Adrenal gland (tissue), 12 donors: ENCODE data around the gene CERS4. TPM values are rescaled to one million over a fixed set of nuclear protein-coding genes. Genes with fewer than 3 reads are reported as not detected.

ENCODE experiments used
- DNase-seq, 7 donors: peaks; one replicate each; pipeline ENCODE4 v3.0.0-alpha.2; 2019 to 2020
- H3K27ac ChIP-seq, 5 donors: fragments of 200-600 bp; sonication (generic) in 4 of 5; 1 replicate in 3 of 5; 2 replicates in 2 of 5; pipeline versions ENCODE4 v1.5.1 to v1.8.0; 2016 to 2020; ENCODE audit warnings: mild to moderate bottlenecking in 1 of 5
- H3K27me3 ChIP-seq: fragments of 200-600 bp; 2 replicates; pipeline ENCODE4 v1.8.0; 2021
- H3K36me3 ChIP-seq, 2 donors: fragments of 200-600 bp; replicated peaks in 1 of 2; 1 replicate in 1 of 2; 2 replicates in 1 of 2; pipeline versions ENCODE4 v1.5.1 to v1.8.0; 2018 to 2022
- H3K4me1 ChIP-seq, 2 donors: fragments of 200-600 bp; replicated peaks in 1 of 2; 1 replicate in 1 of 2; 2 replicates in 1 of 2; pipeline versions ENCODE4 v1.5.1 to v1.8.0; 2018 to 2021
- H3K4me3 ChIP-seq, 4 donors: fragments of 200-600 bp; sonication (generic) in 3 of 4; one replicate each; pipeline ENCODE4 v1.5.1; 2016 to 2018
- H3K9me3 ChIP-seq, 3 donors: fragments of 200-600 bp; sonication (generic) in 1 of 3; replicated peaks in 1 of 3; 1 replicate in 2 of 3; 2 replicates in 1 of 3; pipeline versions ENCODE4 v1.5.1 to v1.8.0; 2016 to 2021
- POLR2A ChIP-seq, 2 donors: fragments of 450-650 bp; IDR thresholded peaks; one replicate each; pipeline ENCODE4 v1.6.1; 2017; ENCODE audit warnings: antibody characterized with exemption in 2 of 2, mild to moderate bottlenecking in 2 of 2, moderate library complexity in 1 of 2
- WGBS, 4 donors: extraction: QIAGEN DNeasy Blood & Tissue Kit in 2 of 4; methylation state at CpG; one replicate each; pipeline versions ENCODE4 v1.1.5 to v1.1.7; 2013 to 2017; 5-methylcytosine and 5-hydroxymethylcytosine counted together
- intact Hi-C, 2 donors: fragments of 100-400 bp; cut with DNase I; formaldehyde crosslinking; loops; one replicate each; pipeline versions ENCODE4 v1.14.1 to v1.15.0; 2022 to 2023
- polyA plus RNA-seq, 3 donors: library from polyadenylated mRNA; stranded (reverse); fragments of 200-250 nt in 2 of 3; fragments of 350-450 nt in 1 of 3; fragmentation: Illumina TruSeq in 1 of 3; extraction: RNeasy Lipid Tissue Mini Kit (QIAGEN cat#74804) in 1 of 3; gene quantifications; one replicate each; pipeline ENCODE4 v1.2.3, GENCODE V29; 2013 to 2014
- total RNA-seq, 9 donors: library from RNA; depleted of rRNA in 4 of 9; stranded (reverse); fragments of >200 nt in 4 of 9; fragments of 120-200 nt in 1 of 9; fragmentation: NEBNext Ultra II Directional in 1 of 9; extraction: Animal tissue kit (Norgen Biotek cat#: 25700) in 1 of 9; gene quantifications; one replicate each; pipeline versions ENCODE4 v1.1.0 to v1.2.4, GENCODE V29; 2013 to 2023
- TF ChIP-seq, protein P1 (sequence below), 6 experiments: fragments of 450-650 bp in 4 of 6; fragments of 200-600 bp in 2 of 6; sonication (generic) in 1 of 6; IDR thresholded peaks; 1 replicate in 5 of 6; 2 replicates in 1 of 6; pipeline versions ENCODE4 v1.5.1 to v1.8.0; 2016 to 2021; ENCODE audit warnings: antibody characterized with exemption in 6 of 6, mild to moderate bottlenecking in 2 of 6, moderate library complexity in 1 of 6
- donor health status: healthy with polysubstance abuse.
- donor health status: Bipolar disorder and iron deficiency.
- donor health status: DM: yes; HTN: yes; CAD: no.
- donor health status: DM: no; HTN: no; CAD: no.
- donor health status: DM: no; HTN: no; CAD: no.
- donor health status: DM: yes; HTN: yes; CAD: no.

Gene CERS4
- total and polyA plus RNA-seq, 12 donors: 5.5 to 64.4 (median 30.2) TPM

DNA sequence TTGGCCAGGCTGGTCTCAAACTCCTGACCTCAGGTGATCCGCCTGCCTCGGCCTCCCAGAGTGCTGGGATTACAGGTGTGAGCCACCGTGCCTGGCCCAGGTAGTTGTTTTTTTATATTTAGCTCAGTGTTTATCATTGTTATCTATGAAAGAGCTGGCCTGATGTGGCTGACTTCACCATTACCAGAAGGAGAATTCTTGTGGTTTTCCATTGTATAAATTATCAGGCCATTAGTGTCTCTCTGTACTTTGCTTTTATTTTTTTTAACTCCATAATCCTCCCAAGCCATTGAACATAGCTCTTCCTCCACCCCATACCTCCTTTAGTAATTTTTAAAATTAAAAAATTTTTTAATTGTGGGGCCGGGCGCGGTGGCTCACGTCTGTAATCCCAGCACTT is 24.2 kb downstream of the CERS4 start:
- Histone ChIP-seq H3K27ac (no peak overlapping the region), H3K9me3 (peaks cover 0 to 12% (median 0%) of the 10 kb centered on the region in 3 donors), H3K4me3 (no peak overlapping the region), H3K4me1 (no peaks in the 10 kb centered on the region), H3K36me3 (no peaks in the 10 kb centered on the region), H3K27me3 (no peaks in the 10 kb centered on the region)
- TF ChIP-seq, protein P1, sequence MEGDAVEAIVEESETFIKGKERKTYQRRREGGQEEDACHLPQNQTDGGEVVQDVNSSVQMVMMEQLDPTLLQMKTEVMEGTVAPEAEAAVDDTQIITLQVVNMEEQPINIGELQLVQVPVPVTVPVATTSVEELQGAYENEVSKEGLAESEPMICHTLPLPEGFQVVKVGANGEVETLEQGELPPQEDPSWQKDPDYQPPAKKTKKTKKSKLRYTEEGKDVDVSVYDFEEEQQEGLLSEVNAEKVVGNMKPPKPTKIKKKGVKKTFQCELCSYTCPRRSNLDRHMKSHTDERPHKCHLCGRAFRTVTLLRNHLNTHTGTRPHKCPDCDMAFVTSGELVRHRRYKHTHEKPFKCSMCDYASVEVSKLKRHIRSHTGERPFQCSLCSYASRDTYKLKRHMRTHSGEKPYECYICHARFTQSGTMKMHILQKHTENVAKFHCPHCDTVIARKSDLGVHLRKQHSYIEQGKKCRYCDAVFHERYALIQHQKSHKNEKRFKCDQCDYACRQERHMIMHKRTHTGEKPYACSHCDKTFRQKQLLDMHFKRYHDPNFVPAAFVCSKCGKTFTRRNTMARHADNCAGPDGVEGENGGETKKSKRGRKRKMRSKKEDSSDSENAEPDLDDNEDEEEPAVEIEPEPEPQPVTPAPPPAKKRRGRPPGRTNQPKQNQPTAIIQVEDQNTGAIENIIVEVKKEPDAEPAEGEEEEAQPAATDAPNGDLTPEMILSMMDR (IDR thresholded peaks at IDR 0.05): no peak
- no peak for TF ChIP-seq POLR2A (IDR thresholded peaks at IDR 0.05)
- intact Hi-C loops: no loop called here
- 58 to 79% (median 76%) methylated on average over 6 to 7 of the region's 7 CpGs for WGBS, 4 donors
- DNase-seq: no peak

DNA sequence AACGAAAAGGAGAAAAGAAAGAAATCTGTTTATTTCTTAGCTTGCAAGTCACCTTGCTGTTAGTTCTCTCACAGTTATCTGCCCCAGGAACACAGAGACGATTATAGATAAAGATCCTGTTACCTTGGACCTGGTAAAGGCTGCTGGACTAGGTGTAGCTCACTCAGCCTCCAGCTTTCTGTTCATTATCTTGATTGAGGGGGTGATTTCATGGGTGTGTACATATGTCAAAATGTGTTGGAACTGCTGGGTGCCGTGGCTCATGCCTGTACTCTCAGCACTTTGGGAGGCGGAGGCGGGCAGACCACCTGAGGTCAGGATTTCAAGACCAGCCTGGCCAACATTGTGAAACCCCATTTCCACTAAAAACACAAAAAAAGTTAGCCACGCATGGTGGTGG is 27.9 kb downstream of the CERS4 start:
- WGBS, 4 donors: 79 to 87% (median 82%) methylated on average over 5 to 6 of the region's 6 CpGs
- intact Hi-C loops: no loop called here
- Histone ChIP-seq H3K27ac (no peak overlapping the region), H3K4me3 (no peak overlapping the region), H3K36me3 (no peaks in the 10 kb centered on the region), H3K27me3 (no peaks in the 10 kb centered on the region), H3K9me3 (no peaks in the 10 kb centered on the region), H3K4me1 (peaks cover 15 to 17% of the 10 kb centered on the region in 2 donors)
- TF ChIP-seq, protein P1 (IDR thresholded peaks at IDR 0.05): no peak
- TF ChIP-seq POLR2A (IDR thresholded peaks at IDR 0.05): no peak
- no peak for DNase-seq

DNA sequence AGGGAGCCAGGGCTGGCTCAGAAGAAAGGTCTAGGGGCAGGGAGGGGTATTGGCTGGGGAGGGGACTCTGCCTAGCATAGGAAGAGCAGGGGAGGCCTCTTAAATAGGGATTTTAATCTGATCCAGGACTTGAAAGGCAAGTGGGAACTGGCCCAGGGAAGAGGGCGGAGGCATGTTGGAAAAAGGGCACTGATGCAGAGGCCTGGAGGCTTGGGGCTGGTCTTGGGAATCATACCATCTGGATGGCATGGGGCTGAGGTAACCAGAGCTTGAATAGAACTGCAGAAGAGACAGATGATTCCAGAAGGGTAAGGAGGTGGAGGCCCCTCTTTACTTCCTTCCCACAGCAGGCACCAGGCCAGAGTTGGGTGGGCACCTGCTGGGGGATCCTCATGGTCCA is 29.1 kb downstream of the CERS4 start:
- WGBS, 4 donors: 96 to 100% (median 100%) methylated on average over 1 of the region's 1 CpG
- Histone ChIP-seq H3K9me3 (no peaks in the 10 kb centered on the region), H3K36me3 (no peaks in the 10 kb centered on the region), H3K4me1 (peaks cover 15 to 17% of the 10 kb centered on the region in 2 donors), H3K4me3 (no peak overlapping the region), H3K27me3 (no peaks in the 10 kb centered on the region), H3K27ac (no peak overlapping the region)
- DNase-seq: no peak
- TF ChIP-seq, protein P1 (IDR thresholded peaks at IDR 0.05): no peak
- intact Hi-C loops: no loop called here

DNA sequence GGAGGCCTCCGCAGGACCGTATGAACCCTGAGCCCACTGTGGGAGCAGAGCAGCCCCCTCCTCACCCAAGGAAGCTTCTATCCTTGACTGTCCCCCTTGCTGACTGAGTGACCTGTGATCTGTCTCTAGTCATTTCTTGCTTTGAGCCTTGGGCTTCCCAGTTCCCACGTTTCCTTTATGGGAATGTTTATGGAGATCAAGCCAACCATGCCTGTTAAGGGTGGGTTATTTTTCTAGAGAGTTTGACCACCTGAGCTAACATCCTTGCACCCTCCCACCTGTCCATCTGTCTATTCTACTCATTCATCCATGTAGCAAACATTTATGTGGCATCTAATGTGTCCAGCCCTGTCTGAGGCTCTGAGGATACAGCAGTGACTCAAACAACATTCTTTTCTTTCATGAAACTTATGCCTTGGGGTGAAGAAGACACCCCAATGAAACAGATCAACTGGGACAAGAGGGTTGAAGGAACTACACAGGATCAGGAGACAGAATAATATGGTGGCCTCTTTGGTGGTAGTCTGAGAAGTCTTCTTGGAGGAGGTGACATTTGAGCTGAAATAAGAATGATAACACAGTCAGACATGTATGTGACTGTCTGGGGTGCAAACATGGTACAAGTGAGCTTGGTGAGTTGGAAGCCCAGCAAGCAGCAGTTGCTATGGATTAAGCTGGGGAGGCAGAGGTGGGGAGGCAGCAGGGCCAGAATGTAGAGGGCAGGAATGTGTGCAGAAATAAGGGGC is 30.5 kb downstream of the CERS4 start:
- Histone ChIP-seq H3K4me1 (peaks cover 15 to 17% of the 10 kb centered on the region in 2 donors), H3K4me3 (peak overlapping the region in 1 of 4 donors; percentile 42), H3K9me3 (no peaks in the 10 kb centered on the region), H3K36me3 (no peaks in the 10 kb centered on the region), H3K27me3 (no peaks in the 10 kb centered on the region), H3K27ac (peak overlapping the region in 3 of 5 donors; percentile 3 to 83 (median 49))
- TF ChIP-seq, protein P1 (IDR thresholded peaks at IDR 0.05): no peak
- no peak for TF ChIP-seq POLR2A (IDR thresholded peaks at IDR 0.05)
- WGBS, 4 donors: 75 to 93% (median 89%) methylated on average over 3 of the region's 3 CpGs
- intact Hi-C loops: no loop called here
- DNase-seq: no peak
